ENCODE measurements around the gene CAT.

CAT gene

GRCh38 chr11:34438529-34439507, at the start of gene CAT:
Gene CAT (plus strand): TSS chr11:34438934. CDS start chr11:34439014, 80 bp downstream.
- peak; percentile 91 for FAIRE-seq

DNA sequence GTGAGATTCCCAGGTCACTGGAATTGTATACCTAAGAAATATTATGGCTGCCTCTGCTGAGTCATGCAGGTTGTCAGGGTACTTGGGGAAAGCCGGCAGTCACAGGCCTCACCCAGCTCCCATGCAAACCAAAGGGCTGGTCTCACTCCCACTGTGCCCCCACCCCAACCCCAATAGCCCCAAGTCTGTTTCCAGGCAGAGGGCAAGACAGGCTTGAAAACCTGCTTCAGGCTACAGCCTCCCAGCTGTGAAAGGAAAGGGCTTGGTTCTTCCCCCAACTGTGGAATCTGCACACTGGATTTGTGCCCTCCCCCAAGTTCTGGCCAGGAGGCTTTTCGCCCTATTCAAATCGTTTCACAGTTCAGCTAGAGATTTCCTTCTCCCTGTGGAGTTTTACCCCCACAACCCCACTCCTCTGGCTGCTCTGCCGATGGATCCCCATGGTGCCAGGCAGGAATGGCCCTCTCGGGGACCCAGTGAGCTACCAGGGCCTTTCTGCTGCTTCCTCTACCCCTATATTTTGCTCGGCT, 43.9 kb upstream of the CAT start:
- FAIRE-seq: no peak

GRCh38 chr11:34395916-34396550, 42.7 kb upstream of the CAT start:
- no peak for FAIRE-seq

DNA sequence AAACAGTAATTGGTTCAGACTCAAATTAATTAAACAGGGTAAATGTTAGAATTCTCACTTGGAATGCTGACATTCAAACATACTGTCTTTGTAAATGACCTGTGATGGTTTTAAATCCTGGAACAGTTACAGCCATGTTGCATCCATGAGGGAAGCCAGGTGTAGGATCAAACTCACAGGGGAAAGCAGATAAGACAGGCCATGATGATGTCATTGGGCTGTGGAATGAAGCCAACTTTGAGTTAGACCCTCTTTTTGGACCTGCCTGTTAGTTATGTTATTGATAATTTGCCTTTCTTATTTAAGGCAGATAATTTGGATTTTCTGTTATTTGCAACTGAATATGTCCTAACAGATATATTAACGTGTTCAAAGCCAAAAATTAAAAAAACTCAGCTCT, 41.6 kb upstream of the CAT start:
- no peak for FAIRE-seq

DNA sequence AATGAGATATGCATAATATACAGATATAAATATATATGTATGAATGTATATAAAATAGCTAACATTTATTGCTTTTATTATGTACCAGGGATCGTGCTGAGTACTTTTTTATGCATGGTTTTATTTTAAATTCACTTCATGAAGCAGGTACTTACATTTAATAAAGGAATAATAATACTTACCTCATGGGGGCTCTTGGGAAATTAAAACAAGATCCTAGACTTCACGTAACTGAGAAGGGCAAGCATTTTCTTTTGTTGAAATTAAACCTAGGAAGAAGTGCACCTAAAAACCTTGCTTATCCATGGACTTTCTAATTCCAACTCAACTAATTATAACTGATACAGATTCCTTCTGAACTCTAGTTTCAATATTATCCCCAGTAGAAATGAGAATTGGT, 40.9 kb upstream of the CAT start:
- no peak for FAIRE-seq

GRCh38 chr11:34403431-34403830, 35.3 kb upstream of the CAT start:
- FAIRE-seq: no peak

DNA sequence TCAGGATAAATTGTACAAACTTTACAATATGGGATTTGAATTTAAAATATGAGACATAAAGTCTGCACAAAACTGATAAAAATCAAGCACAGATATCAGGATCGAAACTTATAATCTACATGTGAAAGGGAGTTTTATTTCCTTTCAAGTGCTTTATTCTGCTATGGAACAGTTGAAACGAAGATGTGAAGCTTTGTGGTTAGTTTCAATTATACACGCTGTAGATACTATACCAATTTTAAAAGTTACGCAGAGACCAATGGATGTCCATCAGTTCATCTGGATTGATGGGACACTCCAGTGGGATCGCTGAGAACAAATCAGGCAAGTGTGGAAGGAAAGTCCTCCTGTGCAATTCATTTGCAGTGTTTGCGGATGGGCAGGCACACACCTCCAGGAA, 34.5 kb upstream of the CAT start:
- no peak for FAIRE-seq

- no peak for FAIRE-seq
Measured at GRCh38 chr11:34405079-34405858, 33.5 kb upstream of the CAT start.

- no peak for FAIRE-seq
Measured at GRCh38 chr11:34406413-34406812, 32.3 kb upstream of the CAT start.

- FAIRE-seq: no peak
Measured at GRCh38 chr11:34407121-34407813, 31.5 kb upstream of the CAT start.

DNA sequence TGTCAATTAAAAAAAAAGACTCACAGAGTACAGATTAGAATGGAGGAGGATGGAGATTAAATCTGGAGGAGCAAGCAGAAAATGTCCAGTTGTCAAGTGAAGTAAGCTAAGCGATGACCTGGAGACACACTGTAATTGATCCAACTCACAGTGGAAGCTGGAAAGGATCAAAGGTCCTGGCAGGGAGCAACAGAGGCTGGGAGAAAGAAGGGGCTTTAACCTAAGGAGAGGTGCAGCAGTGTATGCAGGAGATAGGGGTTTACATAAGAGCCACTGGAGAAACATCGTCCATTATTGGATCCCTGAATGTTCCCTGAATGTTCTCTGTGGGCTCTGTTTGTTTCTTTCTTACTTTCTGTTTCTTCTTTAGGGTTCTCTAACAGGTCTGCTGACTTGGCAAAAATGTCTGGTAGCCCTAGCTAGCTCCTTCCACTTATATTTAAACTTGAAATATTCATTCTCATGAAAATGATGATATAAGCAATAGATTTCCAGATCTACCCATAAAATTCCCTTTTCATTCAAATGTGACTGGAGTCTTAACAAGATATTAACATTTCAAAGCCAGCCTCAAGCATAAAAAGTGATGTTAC, 30.1 kb upstream of the CAT start:
- FAIRE-seq: no peak

DNA sequence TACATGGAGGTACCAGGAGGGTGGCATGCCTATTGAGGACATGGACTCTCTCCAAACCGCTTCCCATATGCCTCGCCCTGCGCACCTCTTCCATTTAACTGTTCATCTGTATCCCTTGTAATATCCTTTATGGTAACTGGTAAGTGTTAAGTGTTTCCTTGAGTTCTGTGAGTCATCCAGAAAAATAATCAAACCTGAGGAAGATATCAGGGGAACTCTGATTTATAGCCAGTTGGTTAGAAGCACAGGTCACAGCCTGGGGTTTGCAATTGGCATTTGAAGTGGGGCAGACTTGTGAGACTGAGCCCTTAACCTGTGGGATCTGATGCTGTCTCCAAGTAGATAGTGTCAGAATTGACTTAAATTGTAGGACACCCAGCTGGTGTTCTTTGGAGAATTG, 27.6 kb upstream of the CAT start:
- FAIRE-seq: no peak

DNA sequence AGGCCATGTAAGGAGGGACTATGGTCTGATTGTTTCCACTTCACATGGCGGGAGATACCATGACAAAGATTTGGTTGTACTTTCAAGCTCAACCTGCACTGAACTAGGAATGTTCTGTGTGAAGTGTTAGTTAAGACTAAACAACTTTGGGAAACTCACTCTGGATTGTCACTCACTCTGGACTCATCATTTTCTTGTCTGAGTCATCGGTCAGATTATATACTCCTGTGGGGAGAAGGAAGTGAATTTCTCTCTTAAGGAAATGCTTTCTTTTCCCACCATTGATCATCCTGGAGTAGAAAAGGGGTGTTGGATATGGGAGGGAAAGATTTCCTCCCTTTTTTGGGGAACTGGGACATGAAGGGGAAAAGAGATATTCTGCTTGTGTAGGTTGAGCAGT, 26.9 kb upstream of the CAT start:
- no peak for FAIRE-seq

GRCh38 chr11:34413263-34413662, 25.5 kb upstream of the CAT start:
- FAIRE-seq: no peak

DNA sequence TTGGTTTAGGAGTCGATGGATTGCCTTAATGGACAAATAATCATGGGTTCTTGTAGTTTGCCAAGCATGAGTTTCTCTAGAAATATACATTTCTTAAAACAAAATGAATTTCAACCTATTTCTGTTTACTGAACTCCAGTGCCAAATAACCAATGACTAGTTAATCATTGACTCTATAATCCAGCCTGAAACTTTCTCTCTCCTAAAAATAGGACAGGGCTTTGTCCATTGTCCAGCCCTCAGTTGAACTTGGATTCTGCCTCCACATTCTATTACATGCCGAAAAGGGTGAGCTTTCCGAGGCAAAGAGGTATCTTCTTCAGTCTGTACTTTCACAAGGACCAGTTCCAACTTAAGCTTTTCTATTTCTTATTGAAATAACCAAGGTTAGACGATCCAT, 23.2 kb upstream of the CAT start:
- FAIRE-seq: no peak

GRCh38 chr11:34416088-34416487, 22.6 kb upstream of the CAT start:
- FAIRE-seq: peak; percentile 37

DNA sequence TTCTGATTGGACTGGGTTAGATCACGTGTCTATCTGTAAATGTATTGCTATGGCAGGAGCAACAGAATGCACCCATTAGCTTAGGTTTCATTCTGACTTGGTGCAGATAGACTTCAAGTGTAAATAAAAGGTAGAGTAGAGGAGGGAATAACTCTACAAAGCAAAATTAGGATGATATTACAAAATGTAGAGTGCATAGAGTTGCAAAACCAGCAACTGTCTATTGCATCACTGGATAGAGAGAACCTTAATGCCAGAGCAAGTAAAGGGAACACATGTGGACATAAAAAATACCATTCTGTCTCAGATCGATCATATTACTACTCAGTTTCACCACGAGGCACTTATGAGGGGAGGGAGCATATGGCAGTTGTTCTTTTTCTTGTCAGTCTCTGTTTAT, 22.0 kb upstream of the CAT start:
- no peak for FAIRE-seq

GRCh38 chr11:34417202-34417601, 21.5 kb upstream of the CAT start:
- no peak for FAIRE-seq

GRCh38 chr11:34419158-34419557, 19.6 kb upstream of the CAT start:
- FAIRE-seq: no peak

DNA sequence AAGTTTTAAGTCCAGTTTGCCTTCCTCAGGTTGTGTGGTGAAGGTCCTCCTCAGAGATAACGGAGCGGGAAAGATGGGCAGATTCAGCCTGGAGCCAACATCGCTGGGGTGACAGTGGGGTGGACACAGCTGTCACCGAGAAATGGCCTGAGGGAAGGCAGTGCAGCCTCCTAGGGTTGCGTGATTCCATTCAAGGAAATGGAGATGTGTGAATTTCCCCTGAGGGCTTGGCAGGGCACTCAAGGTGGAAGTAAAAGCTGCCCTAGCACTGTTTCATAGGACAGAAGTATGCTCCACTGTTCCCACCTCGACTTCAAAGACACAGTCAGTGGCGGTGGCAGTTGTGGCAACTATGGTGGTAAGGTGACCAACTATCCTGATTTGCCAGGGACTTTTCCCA, 15.4 kb upstream of the CAT start:
- no peak for FAIRE-seq

DNA sequence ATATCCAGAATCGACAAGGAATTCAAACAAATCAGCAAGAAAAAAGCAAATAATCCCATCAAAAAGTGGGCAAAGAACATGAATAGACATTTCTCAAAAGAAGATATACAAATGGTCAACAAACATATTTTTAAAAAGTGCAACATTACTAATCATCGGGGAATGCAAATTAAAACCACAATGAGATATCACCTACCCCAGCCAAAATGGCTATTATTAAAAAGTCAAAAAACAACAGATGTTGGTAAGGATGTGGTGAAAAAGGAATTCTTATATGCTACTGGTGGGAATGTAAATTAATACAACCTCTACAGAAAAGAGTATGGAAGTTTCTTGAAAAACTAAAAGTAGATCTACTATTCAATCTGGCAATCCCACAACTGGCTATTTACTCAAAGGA, 13.9 kb upstream of the CAT start:
- FAIRE-seq: peak; percentile 92

- no peak for FAIRE-seq
Measured at GRCh38 chr11:34425360-34425759, 13.4 kb upstream of the CAT start.
